Measurements from ENCODE around the gene RRP15.

DNA sequence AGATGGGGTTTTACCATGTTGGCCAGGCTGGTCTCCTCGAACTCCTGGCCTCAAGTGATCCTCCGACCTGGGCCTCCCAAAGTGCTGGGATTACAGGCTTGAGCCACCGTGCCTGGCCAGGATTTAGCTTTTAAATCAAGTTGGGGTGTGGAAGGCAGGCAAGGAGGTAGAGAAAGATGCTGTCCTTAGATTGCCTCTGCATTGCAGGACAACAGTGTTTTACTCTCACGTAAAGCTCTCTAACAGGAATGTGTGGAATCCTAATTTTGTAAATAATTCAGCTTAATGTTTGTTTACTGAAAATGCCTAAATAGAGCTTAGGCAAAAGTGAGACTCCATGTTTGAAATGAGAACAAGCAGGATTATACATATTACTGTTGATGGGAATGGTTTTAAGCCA, 30.5 kb downstream of the RRP15 start:
- TF ChIP-seq POLR2A (IDR thresholded peaks at IDR 0.05; ENCODE audit: low read length) (no peak), GATA1 (IDR thresholded peaks at IDR 0.05; ENCODE audit: low read depth, low read length) (no peak)
